Bronchial epithelial cell (primary cell): ENCODE results near the gene SHB. TPM values are rescaled to one million over a fixed set of nuclear protein-coding genes. Genes with fewer than 3 reads are reported as not detected.
A peak's percentile ranks its signal among the peaks of the same experiment; 100 is the strongest.

ENCODE experiments used
- DNase-seq: peaks from one replicate; pipeline ENCODE4 v3.0.0-alpha.2; 2010; ENCODE audit warnings: low read depth
- FAIRE-seq: peaks from 2 replicates; lab custom pipeline; 2011; peaks lifted over from hg19 to GRCh38; lab: Jason Lieb, UNC
- H3K27me3 ChIP-seq: 2 replicates; pipeline ENCODE4 v1.5.1; 2011; ENCODE audit warnings: low read length; ENCODE audit not compliant: control insufficient read depth, insufficient read depth
- H3K36me3 ChIP-seq: 2 replicates; pipeline ENCODE4 v1.5.1; 2011; ENCODE audit warnings: low read length; ENCODE audit not compliant: control insufficient read depth, insufficient read depth
- H3K4me3 ChIP-seq: 2 replicates; pipeline ENCODE4 v1.5.1; 2011; ENCODE audit warnings: mild to moderate bottlenecking, low read depth, low read length, control low read depth
- CTCF ChIP-seq: IDR thresholded peaks from 2 replicates; pipeline ENCODE4 v1.5.1; 2011; ENCODE audit warnings: mild to moderate bottlenecking, moderate library complexity, low read length, control low read depth, inconsistent platforms; ENCODE audit not compliant: insufficient read depth, severe bottlenecking
- total RNA-seq: library from RNA; depleted of rRNA; stranded (reverse); fragments of >200 nt; gene quantifications from 2 replicates; pipeline ENCODE4 v1.2.1, GENCODE V29; 2014

SHB gene
- total RNA-seq, 1 donor from 2014 or later: 14.5 TPM

GRCh38 chr9:38086496-38086895 lies 17.5 kb upstream of the SHB start:
- FAIRE-seq: no peak
- Histone ChIP-seq H3K27me3 (no peaks in the 10 kb centered on the region), H3K4me3 (no peak overlapping the region), H3K36me3 (no peaks in the 10 kb centered on the region)
- TF ChIP-seq CTCF: no peak
- DNase-seq: no peak

- Histone ChIP-seq H3K27me3 (no peaks in the 10 kb centered on the region), H3K4me3 (no peak overlapping the region), H3K36me3 (no peaks in the 10 kb centered on the region)
- no peak for DNase-seq
- no peak for TF ChIP-seq CTCF
- FAIRE-seq: no peak
Observed at GRCh38 chr9:38085308-38085707, 16.3 kb upstream of the SHB start.

- Histone ChIP-seq H3K27me3 (no peaks in the 10 kb centered on the region), H3K36me3 (no peaks in the 10 kb centered on the region), H3K4me3 (no peak overlapping the region)
- FAIRE-seq (no peak), DNase-seq (no peak)
- no peak for TF ChIP-seq CTCF
Observed at GRCh38 chr9:38084556-38084880, 15.5 kb upstream of the SHB start.

GRCh38 chr9:38083858-38084555 lies 15.0 kb upstream of the SHB start:
- FAIRE-seq: no peak
- TF ChIP-seq CTCF: no peak
- peak; percentile 39 for DNase-seq
- no peaks in the 10 kb centered on the region for H3K27me3 ChIP-seq
- H3K4me3 ChIP-seq: no peak overlapping the region
- H3K36me3 ChIP-seq: no peaks in the 10 kb centered on the region

GRCh38 chr9:38082446-38083287 lies 13.6 kb upstream of the SHB start:
- H3K27me3 ChIP-seq: no peaks in the 10 kb centered on the region
- DNase-seq: no peak
- no peak for TF ChIP-seq CTCF
- no peak overlapping the region for H3K4me3 ChIP-seq
- no peaks in the 10 kb centered on the region for H3K36me3 ChIP-seq
- FAIRE-seq: no peak
